Osteoblast (primary cell): ENCODE results near the gene PLXNA3. TPM values are rescaled to one million over a fixed set of nuclear protein-coding genes. Genes with fewer than 3 reads are reported as not detected.

Experiments
- DNase-seq: peaks from one replicate; pipeline ENCODE4 v3.0.0; 2011; ENCODE audit warnings: low spot score, mixed read lengths; ENCODE audit not compliant: insufficient read length; ENCODE audit errors: missing footprints
- H2AFZ ChIP-seq: 2 replicates; pipeline ENCODE4 v1.6.0; 2011; ENCODE audit warnings: mild to moderate bottlenecking, low read length
- H3K27ac ChIP-seq: 2 replicates; pipeline ENCODE4 v1.5.1; 2011; ENCODE audit warnings: mild to moderate bottlenecking, low read depth, low read length, moderate library complexity
- H3K27me3 ChIP-seq: 2 replicates; pipeline ENCODE4 v1.6.0; 2012; ENCODE audit warnings: mild to moderate bottlenecking, control low read depth, inconsistent platforms, low read length, moderate library complexity; ENCODE audit not compliant: insufficient read depth
- H3K36me3 ChIP-seq: 2 replicates; pipeline ENCODE4 v1.5.1; 2011; ENCODE audit warnings: mild to moderate bottlenecking, low read length, control low read depth, moderate library complexity; ENCODE audit not compliant: insufficient read depth
- H3K4me1 ChIP-seq: 2 replicates; pipeline ENCODE4 v1.5.1; 2011; ENCODE audit warnings: mild to moderate bottlenecking, low read length, control low read depth, moderate library complexity; ENCODE audit not compliant: insufficient read depth
- H3K4me2 ChIP-seq: 2 replicates; pipeline ENCODE4 v1.6.0; 2011; ENCODE audit warnings: mild to moderate bottlenecking, low read length; ENCODE audit not compliant: insufficient read depth
- H3K4me3 ChIP-seq: fragments of 200-600 bp; sonication (generic); 3 replicates; pipeline ENCODE4 v1.5.1; 2012; ENCODE audit warnings: mild to moderate bottlenecking, low read length, inconsistent platforms; ENCODE audit not compliant: insufficient read depth
- H3K79me2 ChIP-seq: 2 replicates; pipeline ENCODE4 v1.6.0; 2012; ENCODE audit warnings: mild to moderate bottlenecking, low read length, control low read depth, inconsistent platforms; ENCODE audit not compliant: insufficient read depth
- H3K9me3 ChIP-seq: 2 replicates; pipeline ENCODE4 v1.5.1; 2011; ENCODE audit warnings: low read depth, low read length, control low read depth
- H4K20me1 ChIP-seq: 2 replicates; pipeline ENCODE4 v1.6.0; 2012; ENCODE audit warnings: mild to moderate bottlenecking, low read length, control low read depth; ENCODE audit not compliant: insufficient read depth
- CTCF ChIP-seq: IDR thresholded peaks from 2 replicates; pipeline ENCODE4 v1.5.1; 2011; ENCODE audit warnings: mild to moderate bottlenecking, low read depth, low read length, moderate library complexity; ENCODE audit errors: extremely low read depth
- total RNA-seq: library from RNA; depleted of rRNA; stranded (reverse); fragments of >200 nt; gene quantifications from 2 replicates; pipeline ENCODE4 v1.2.3, GENCODE V29; 2012

The PLXNA3 gene
- total RNA-seq, 1 donor, result 18.8 TPM

GRCh38 chrX:154444755-154445246 lies 13.3 kb upstream of the PLXNA3 start:
- H3K4me3 ChIP-seq, result peak overlapping the region; percentile 76
- peak overlapping the region; percentile 76 for H3K4me2 ChIP-seq
- peaks cover 56% of the 10 kb centered on the region for H3K79me2 ChIP-seq
- H3K36me3 ChIP-seq, result peaks cover 53% of the 10 kb centered on the region
- no peak overlapping the region for H2AFZ ChIP-seq
- no peaks in the 10 kb centered on the region for H3K9me3 ChIP-seq
- peaks cover 24% of the 10 kb centered on the region for H4K20me1 ChIP-seq
- DNase-seq, result peak; percentile 89
- H3K27me3 ChIP-seq, result no peaks in the 10 kb centered on the region
- peaks cover 10% of the 10 kb centered on the region for H3K4me1 ChIP-seq
- TF ChIP-seq CTCF, result no peak
- peak overlapping the region; percentile 66 for H3K27ac ChIP-seq

- DNase-seq, result no peak
- TF ChIP-seq CTCF, result no peak
- Histone ChIP-seq H3K4me3 (no peak overlapping the region), H2AFZ (no peak overlapping the region), H3K79me2 (peaks cover 46% of the 10 kb centered on the region), H3K9me3 (no peaks in the 10 kb centered on the region), H3K27me3 (no peaks in the 10 kb centered on the region), H3K4me1 (peaks cover 10% of the 10 kb centered on the region), H4K20me1 (peaks cover 17% of the 10 kb centered on the region), H3K27ac (no peak overlapping the region), H3K4me2 (no peak overlapping the region), H3K36me3 (peaks cover 50% of the 10 kb centered on the region)
Observed at GRCh38 chrX:154445776-154446175, 12.3 kb upstream of the PLXNA3 start.

GRCh38 chrX:154446430-154446829 lies 11.7 kb upstream of the PLXNA3 start:
- Histone ChIP-seq H3K4me3 (no peak overlapping the region), H3K27ac (no peak overlapping the region), H4K20me1 (peaks cover 15% of the 10 kb centered on the region), H3K9me3 (no peaks in the 10 kb centered on the region), H2AFZ (no peak overlapping the region), H3K4me2 (no peak overlapping the region), H3K4me1 (peaks cover 10% of the 10 kb centered on the region), H3K27me3 (no peaks in the 10 kb centered on the region), H3K79me2 (peaks cover 43% of the 10 kb centered on the region), H3K36me3 (peaks cover 47% of the 10 kb centered on the region)
- no peak for TF ChIP-seq CTCF
- no peak for DNase-seq

GRCh38 chrX:154448484-154448883 lies 9.6 kb upstream of the PLXNA3 start:
- DNase-seq, result no peak
- no peak overlapping the region for H2AFZ ChIP-seq
- peaks cover 34% of the 10 kb centered on the region for H3K36me3 ChIP-seq
- H3K4me3 ChIP-seq, result no peak overlapping the region
- H3K79me2 ChIP-seq, result peaks cover 41% of the 10 kb centered on the region
- peaks cover 15% of the 10 kb centered on the region for H4K20me1 ChIP-seq
- H3K27me3 ChIP-seq, result no peaks in the 10 kb centered on the region
- TF ChIP-seq CTCF, result no peak
- H3K4me1 ChIP-seq, result peaks cover 10% of the 10 kb centered on the region
- no peaks in the 10 kb centered on the region for H3K9me3 ChIP-seq
- H3K27ac ChIP-seq, result no peak overlapping the region
- H3K4me2 ChIP-seq, result no peak overlapping the region
